Measurements from ENCODE around the gene XCR1.
"Not testable (repeated sequence)": the region's sequence is repeated elsewhere in the genome, so short reads cannot be mapped to it uniquely, and the experiment has no call there.

The XCR1 gene

DNA sequence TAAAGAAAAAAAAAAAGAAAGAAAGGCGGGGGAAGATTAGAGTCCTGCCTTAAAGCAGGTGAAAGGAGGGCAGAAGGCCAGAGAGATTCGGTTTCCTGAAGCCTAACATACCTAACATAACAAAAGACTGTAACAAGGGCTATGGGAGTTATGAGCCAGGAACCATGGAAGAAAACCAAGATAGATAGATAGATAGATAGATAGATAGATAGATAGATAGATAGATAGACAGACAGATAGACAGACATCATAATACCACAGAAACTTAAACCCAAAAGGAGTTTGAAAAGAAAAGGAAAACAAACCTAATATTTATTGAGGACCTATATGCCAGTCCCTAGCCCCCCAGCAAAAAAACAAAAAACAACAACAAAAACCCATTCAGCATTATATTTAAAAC lies 29.3 kb downstream of the XCR1 start:
- Histone ChIP-seq H3K4me1 (peaks cover 3% of the 10 kb centered on the region), H2AFZ (no peak overlapping the region), H3K9me3 (ENCODE audit: control insufficient read depth, low read length) (no peaks in the 10 kb centered on the region), H3K27ac (no peak overlapping the region), H3K79me2 (no peaks in the 10 kb centered on the region), H3K4me2 (ENCODE audit: low read length) (no peak overlapping the region), H3K36me3 (ENCODE audit: control insufficient read depth, insufficient read depth, low read length) (no peaks in the 10 kb centered on the region), H3K4me3 (ENCODE audit: low read depth, low read length) (no peak overlapping the region), H3K27me3 (ENCODE audit: control insufficient read depth, insufficient read depth, low read length) (no peaks in the 10 kb centered on the region), H3K9ac (no peak overlapping the region)
- TF ChIP-seq, protein P1, sequence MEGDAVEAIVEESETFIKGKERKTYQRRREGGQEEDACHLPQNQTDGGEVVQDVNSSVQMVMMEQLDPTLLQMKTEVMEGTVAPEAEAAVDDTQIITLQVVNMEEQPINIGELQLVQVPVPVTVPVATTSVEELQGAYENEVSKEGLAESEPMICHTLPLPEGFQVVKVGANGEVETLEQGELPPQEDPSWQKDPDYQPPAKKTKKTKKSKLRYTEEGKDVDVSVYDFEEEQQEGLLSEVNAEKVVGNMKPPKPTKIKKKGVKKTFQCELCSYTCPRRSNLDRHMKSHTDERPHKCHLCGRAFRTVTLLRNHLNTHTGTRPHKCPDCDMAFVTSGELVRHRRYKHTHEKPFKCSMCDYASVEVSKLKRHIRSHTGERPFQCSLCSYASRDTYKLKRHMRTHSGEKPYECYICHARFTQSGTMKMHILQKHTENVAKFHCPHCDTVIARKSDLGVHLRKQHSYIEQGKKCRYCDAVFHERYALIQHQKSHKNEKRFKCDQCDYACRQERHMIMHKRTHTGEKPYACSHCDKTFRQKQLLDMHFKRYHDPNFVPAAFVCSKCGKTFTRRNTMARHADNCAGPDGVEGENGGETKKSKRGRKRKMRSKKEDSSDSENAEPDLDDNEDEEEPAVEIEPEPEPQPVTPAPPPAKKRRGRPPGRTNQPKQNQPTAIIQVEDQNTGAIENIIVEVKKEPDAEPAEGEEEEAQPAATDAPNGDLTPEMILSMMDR (IDR thresholded peaks at IDR 0.05), result no peak

DNA sequence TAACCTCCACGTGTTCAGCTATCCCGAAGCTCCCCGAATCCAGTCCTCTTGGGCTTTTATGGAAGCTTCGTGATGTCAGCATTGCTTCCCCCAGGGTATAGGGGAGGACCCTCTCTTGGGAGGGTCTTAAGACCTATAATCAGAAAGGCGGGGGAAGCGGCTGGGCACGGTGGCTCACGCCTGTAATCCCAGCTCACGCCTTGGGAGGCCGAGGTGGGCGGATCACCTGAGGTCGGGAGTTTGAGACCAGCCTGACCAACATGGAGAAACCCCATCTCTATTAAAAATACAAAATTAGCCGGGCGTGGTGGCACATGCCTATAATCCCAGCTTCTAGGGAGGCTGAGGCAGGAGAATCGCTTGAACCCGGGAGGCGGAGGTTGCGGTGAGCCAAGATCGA lies 29.8 kb downstream of the XCR1 start:
- H3K9ac ChIP-seq; H3K36me3 ChIP-seq (ENCODE audit: control insufficient read depth, insufficient read depth, low read length); H3K27ac ChIP-seq; H3K9me3 ChIP-seq (ENCODE audit: control insufficient read depth, low read length); H3K79me2 ChIP-seq; H3K4me2 ChIP-seq (ENCODE audit: low read length); H3K4me3 ChIP-seq (ENCODE audit: low read depth, low read length); H3K4me1 ChIP-seq; H2AFZ ChIP-seq; H3K27me3 ChIP-seq (ENCODE audit: control insufficient read depth, insufficient read depth, low read length): not testable (repeated sequence)

DNA sequence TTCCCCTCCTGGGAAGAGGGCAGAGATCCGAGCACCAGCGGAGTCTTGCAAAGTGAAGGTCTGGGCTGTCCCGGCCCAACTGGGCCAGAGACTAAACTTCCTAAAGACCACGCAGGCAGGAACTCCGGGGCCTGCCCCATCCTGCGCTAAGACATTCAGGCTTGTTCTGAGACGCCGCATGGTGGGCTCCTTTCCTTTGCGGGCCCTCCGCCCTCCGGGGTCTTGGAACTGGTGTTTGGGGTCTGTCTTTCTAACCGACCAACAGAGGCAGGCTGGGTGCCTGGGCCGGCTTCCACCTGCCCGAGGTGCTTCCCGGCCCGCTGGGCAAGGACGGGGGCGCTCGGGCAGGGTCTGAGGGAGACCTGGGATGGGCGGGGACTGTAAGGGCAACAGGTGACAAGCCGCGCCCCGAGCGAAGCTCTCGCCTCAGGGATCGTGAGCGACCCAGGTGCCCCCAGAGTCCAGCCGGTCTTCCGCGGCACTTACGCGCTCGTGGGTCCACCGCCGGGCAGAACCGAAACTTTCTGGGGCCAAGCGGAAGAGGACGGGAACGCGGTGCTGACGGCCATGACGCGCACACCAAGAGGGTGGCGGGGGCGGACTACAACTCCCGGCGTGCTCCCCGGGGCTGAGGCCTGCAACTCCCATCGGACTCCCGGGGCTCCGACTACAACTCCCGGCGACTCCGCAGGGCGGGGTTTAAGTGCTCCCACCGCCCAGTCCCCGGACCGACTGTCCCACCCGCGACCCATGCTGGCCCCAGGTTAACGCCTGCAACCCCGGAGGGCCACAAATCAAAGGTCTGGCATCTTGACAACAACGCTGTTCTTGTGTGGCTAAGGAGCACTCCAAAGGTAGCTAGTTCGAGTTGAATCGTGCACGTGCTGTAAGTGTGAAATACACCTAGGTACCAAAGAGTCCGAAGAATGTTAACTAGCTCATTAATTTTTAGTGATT lies 31.8 kb downstream of the XCR1 start, which contains the start of gene FYCO1:
TSS of gene FYCO1 (minus strand) at position 589 of the 957 bp plus-strand sequence. CDS start 10,914 bp downstream, outside the sequence.
- H3K27ac ChIP-seq, result peak within 1 kb of the TSS; percentile 38
- H3K27me3 ChIP-seq (ENCODE audit: control insufficient read depth, insufficient read depth, low read length), result no peaks in the 10 kb centered on the region
- peak within 1 kb of the TSS; percentile 94 for H3K4me2 ChIP-seq (ENCODE audit: low read length)
- H3K79me2 ChIP-seq, result no peaks in the 10 kb centered on the region
- no peaks in the 10 kb centered on the region for H3K9me3 ChIP-seq (ENCODE audit: control insufficient read depth, low read length)
- H3K4me3 ChIP-seq (ENCODE audit: low read depth, low read length), result peak within 1 kb of the TSS; percentile 94
- no peaks in the 10 kb centered on the region for H3K36me3 ChIP-seq (ENCODE audit: control insufficient read depth, insufficient read depth, low read length)
- no peak within 1 kb of the TSS for H3K9ac ChIP-seq
- TF ChIP-seq, protein P1 (IDR thresholded peaks at IDR 0.05), result no peak
- peaks cover 7% of the 10 kb centered on the region for H3K4me1 ChIP-seq
- H2AFZ ChIP-seq, result peak within 1 kb of the TSS; percentile 96

GRCh38 chr3:45994419-45995235 lies 32.7 kb downstream of the XCR1 start:
- H3K4me1 ChIP-seq, result peaks cover 7% of the 10 kb centered on the region
- no peak overlapping the region for H3K9ac ChIP-seq
- TF ChIP-seq, protein P1 (IDR thresholded peaks at IDR 0.05), result no peak

DNA sequence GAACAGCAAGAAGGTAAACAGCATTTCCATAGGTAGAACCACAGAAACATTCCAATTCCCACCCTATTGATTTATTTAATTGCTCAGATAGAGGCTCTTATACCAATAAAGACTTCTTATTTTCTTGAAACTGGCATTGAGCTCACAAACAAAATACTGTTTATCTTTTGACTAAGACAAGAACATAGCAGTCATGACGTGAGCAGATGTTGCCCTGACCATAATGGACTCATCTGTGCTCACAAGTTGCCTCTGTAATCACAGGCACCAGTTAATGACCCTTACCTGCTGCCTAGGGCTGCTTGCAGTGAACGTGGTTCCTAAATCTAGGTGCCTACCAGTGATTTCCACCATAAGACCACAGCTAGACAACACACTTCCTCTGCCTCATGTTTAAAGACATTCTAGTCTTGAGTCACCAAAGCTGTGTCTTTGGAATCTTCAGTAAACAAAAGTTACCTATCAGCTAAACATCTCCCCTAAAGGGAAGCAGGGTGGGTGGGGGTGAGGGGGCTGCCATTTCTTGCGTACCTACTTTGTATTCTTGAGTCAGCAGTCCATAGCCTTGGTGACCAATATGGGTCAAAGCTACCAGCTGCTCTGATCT lies 33.8 kb downstream of the XCR1 start:
- Histone ChIP-seq H2AFZ (no peak overlapping the region), H3K4me3 (ENCODE audit: low read depth, low read length) (no peak overlapping the region), H3K79me2 (no peaks in the 10 kb centered on the region), H3K4me2 (ENCODE audit: low read length) (no peak overlapping the region), H3K9me3 (ENCODE audit: control insufficient read depth, low read length) (no peaks in the 10 kb centered on the region), H3K36me3 (ENCODE audit: control insufficient read depth, insufficient read depth, low read length) (no peaks in the 10 kb centered on the region), H3K4me1 (peaks cover 7% of the 10 kb centered on the region), H3K27me3 (ENCODE audit: control insufficient read depth, insufficient read depth, low read length) (no peaks in the 10 kb centered on the region), H3K27ac (no peak overlapping the region), H3K9ac (no peak overlapping the region)
- TF ChIP-seq, protein P1 (IDR thresholded peaks at IDR 0.05), result no peak

More at GRCh38 chr3:45994419-45995235, 32.7 kb downstream of the XCR1 start:
- Histone ChIP-seq H2AFZ (peak overlapping the region; percentile 96), H3K36me3 (ENCODE audit: control insufficient read depth, insufficient read depth, low read length) (no peaks in the 10 kb centered on the region), H3K9me3 (ENCODE audit: control insufficient read depth, low read length) (no peaks in the 10 kb centered on the region), H3K27ac (peak overlapping the region; percentile 38), H3K4me2 (ENCODE audit: low read length) (peak overlapping the region; percentile 94), H3K27me3 (ENCODE audit: control insufficient read depth, insufficient read depth, low read length) (no peaks in the 10 kb centered on the region), H3K4me3 (ENCODE audit: low read depth, low read length) (peak overlapping the region; percentile 94), H3K79me2 (no peaks in the 10 kb centered on the region)
